GM19099 (cell line): ENCODE results near the gene NELFB.

Source experiments
- POLR2A ChIP-seq: IDR thresholded peaks from 3 replicates; pipeline ENCODE4 v1.6.1; 2011; ENCODE audit warnings: low read depth; ENCODE audit not compliant: insufficient read length; ENCODE audit errors: extremely low read depth

NELFB gene

DNA sequence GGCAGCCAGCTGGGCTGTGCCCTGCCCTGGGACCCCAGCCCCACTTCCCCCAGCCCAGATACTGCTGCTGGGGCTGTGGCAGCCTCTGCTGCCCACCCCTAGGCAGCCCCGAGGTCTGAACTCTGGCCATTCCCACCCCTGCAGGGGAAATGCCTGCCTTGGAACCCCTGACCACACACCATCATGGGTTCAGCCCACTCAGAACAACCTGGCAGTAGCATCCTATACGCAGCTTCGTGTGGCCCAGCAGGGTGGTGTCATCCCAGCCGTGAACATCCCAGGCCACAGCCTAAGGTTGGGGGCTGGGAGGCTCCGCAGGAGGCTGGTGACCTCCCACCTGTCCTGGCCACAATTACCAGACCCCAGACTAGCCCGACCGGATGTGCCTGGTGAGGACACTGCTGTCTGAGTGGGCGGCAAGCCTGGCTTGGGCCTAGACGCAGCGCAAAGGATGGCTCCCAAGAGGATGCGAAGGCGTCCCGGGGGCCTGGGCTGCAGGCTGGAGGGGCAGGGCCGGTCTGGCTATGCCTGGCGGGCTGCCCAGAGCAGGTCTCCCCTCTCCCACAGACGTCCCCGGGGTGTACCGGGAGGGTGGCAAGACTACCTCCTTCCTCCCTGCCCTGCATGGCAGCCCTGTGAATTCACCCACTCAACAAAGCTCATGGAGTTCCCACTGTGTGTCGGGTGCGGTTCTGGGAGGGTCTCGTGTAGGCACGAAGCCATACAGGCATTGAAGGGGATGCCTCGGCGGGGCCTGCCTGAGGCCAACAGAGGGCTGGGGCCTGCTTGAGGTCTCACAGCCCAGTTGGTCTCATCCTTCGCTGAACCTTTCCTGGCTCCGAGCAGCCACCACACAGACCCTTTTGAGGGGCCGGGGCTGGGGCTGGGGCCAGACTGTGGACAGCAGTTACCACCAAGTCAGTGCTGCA is 25.9 kb upstream of the NELFB start:
- no peak for TF ChIP-seq POLR2A

- TF ChIP-seq POLR2A = no peak
Measured at GRCh38 chr9:137229903-137230704, 25.0 kb upstream of the NELFB start.

GRCh38 chr9:137230705-137231371 is 24.3 kb upstream of the NELFB start, which contains the start of gene SLC34A3:
Gene SLC34A3, plus strand, starts transcription at chr9:137230901. Its CDS starts 802 bp downstream, at chr9:137231703.
- no peak for TF ChIP-seq POLR2A

DNA sequence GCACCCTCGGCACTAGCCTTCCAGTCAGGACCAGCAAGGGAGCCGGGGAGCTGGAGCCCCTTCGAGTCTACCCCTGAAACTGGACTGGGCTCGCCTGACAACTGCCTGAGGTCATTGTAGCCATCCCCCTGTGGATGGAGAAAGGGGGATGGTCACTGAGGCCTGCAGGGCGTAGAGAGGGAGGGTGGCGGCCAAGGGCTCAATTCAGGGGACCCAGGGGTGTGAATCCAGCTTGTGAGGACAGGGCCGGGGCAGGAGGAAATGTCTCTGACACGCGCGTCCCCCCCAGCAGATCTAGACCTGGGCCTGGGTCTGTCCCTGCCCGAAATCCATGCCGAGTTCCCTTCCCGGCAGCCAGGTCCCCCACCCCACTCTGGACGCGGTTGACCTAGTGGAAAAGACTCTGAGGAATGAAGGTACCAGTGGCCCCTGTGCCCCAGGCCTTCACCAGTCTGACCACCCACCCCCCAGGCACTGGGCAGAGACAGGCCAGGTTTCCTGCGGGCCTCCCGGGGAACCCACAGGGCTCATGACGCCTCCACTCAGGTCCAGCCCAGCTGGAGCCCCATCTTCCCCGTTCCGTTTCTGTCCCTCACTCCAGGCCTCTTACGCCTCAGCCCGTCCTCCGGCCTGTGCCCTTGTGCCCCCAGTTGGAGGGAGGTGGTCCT is 23.6 kb upstream of the NELFB start:
- TF ChIP-seq POLR2A = no peak

DNA sequence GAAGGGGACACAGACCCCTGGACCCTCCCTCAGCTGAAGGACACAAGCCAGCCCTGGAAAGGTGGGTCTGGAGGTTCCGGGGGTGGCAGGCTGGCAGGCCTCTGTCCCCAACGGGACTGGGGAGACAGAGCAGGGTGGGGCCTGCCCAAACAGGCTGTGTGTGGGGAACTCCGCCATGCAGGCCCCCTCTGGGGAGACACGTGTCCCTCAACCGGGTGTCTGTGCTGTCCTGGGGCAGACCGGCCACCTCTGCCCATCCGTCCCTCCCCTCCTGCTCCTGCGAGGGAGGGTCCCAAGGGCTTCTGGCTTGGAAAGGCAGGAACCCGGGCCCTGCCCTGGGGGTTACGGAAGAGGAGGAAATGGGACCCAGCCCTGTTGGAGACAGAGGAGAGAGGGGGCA is 23.0 kb upstream of the NELFB start:
- TF ChIP-seq POLR2A = no peak

DNA sequence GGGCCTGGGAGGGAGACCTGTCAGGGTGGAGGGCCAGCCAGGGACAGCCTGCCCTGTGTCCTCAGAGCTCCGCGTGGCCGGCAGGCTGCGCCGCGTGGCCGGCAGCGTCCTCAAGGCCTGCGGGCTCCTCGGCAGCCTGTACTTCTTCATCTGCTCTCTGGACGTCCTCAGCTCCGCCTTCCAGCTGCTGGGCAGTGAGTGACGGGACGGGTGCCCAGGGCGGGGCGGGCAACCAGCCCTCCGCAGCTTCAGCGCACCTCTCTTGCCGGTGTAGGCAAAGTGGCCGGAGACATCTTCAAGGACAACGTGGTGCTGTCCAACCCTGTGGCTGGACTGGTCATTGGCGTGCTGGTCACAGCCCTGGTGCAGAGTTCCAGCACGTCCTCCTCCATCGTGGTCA is 22.6 kb upstream of the NELFB start:
- no peak for TF ChIP-seq POLR2A

DNA sequence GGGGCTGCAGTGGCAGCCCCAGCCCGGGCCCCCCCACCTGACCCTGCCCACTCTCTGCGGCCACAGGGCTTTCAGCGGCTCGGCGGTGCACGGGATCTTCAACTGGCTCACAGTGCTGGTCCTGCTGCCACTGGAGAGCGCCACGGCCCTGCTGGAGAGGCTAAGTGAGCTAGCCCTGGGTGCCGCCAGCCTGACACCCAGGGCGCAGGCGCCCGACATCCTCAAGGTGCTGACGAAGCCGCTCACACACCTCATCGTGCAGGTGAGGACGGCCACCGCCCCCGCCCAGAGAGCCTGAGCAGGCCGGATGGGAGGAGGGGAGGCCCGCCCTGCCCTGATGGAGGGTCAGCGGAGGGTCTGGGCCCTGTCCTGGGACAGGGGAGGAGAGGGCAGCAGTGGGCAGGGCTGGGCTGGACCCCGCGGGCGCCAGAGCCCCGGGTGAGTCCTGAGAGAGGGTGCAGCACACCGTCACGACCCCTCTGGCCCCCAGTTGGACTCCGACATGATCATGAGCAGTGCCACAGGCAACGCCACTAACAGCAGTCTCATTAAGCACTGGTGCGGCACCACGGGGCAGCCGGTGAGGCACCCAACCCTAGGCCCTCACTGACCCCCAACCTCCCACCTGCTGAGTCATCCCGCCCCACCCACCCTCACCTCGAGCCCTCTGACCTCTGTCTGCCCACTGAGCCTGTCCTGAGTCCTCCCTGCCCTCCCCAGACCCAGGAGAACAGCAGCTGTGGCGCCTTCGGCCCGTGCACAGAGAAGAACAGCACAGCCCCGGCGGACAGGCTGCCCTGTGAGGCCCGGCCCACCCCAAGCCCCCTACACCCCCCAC is 21.8 kb upstream of the NELFB start:
- no peak for TF ChIP-seq POLR2A

GRCh38 chr9:137234055-137234697 is 21.0 kb upstream of the NELFB start:
- no peak for TF ChIP-seq POLR2A

DNA sequence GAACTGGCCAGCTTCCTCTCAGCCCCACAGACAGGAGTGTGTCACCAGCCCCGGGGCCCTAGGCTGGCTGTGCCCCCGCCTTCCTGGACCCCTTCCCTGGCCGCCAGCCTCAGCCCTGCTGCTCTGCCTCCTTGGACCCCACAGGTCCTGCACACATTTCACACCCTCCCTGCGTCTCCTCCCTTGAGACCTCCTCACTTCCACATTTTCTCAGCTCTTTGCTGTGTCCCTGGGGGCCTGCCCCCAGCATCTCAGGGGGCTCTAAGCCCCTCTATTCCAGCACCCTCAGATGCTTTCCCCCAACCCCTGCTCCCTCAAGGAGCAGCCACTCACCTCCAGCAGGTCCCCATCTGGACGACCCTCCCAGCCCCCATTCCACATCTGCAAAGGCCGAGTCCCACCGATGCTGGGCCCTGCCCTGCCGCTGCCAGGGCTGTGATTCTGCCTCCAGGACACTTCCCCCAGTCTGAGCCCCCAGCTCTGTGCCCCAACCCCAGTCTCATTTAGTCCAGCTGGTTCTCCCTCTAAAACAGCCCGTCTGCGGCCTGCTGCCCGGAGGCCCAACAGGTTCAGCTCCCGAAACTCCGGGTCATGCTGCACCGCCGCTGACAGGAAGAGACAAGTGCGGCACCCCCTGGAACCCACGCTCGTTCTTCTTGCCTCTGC is 20.2 kb upstream of the NELFB start:
- TF ChIP-seq POLR2A = no peak

GRCh38 chr9:137235424-137236237 is 19.5 kb upstream of the NELFB start:
- TF ChIP-seq POLR2A = no peak

DNA sequence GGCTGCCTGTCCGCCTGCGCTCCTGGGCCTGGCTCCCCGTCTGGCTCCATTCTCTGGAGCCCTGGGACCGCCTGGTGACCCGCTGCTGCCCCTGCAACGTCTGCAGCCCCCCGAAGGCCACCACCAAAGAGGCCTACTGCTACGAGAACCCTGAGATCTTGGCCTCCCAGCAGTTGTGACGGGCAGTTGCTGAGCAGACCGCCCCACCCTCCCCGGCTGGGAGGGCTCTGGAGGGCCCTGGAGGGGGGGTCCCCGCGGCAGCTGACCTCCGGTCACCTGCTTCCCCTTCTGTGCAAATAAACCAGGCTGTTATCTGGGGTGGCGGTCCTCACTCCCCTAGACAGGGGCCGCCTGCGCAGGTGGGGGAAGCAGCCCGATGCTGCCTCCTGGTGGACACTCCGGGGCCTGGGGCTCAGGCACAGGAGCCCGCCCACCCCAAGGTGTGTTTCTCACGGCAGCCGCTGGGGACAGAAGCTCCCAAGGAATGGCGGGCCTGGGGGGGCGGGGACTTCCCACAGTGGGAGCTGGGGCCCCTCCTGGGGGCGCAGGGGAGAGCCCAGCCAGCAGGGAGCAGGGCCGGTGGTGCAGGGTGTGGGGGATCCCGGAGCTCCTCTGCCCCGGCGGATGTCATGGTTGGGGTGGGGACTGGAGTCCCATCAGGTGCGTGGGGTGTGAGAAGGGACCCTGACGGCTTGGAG is 18.7 kb upstream of the NELFB start:
- no peak for TF ChIP-seq POLR2A
